Measurements from ENCODE around the gene NDC1. TPM values are rescaled to one million over a fixed set of nuclear protein-coding genes. Genes with fewer than 3 reads are reported as not detected.

Gene NDC1
- polyA plus RNA-seq, 1 of the 3 experiments (the other 2 are of a cell fraction) = 11.5 TPM

DNA sequence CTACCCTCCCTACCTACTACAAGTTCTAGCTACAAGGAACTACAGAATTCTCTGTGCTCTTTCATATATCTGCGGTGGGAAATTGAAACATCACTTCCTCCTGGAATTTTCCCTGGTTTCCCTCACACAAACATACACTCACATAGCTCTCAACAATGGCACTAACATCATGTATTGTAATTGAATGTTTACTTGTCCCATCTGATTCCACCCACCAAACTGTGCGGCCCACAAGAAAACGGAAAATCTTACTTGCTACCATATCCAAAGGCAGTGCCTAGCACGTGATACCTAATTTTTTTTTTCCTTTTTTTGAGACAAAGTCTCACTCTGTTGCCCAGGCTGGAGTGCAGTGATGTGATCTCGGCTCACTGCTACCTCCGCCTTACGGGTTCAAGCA is 33.9 kb downstream of the NDC1 start:
- Histone ChIP-seq H3K36me3 (replicated peaks in 1 of 2; ENCODE audit: control insufficient read depth in 1 of 2, insufficient read depth in 2 of 2, low read length in 1 of 2) (peaks cover 16 to 47% of the 10 kb centered on the region in 2 experiments), H3K4me2 (no peak overlapping the region), H3K79me2 (ENCODE audit: insufficient read depth) (no peaks in the 10 kb centered on the region), H3K4me3 (ENCODE audit: low read depth in 2 of 2, low read length in 1 of 2) (no peak overlapping the region), H3K9ac (no peak overlapping the region), H3K27ac (ENCODE audit: low read depth in 2 of 2, low read length in 1 of 2) (no peak overlapping the region), H3F3A (replicated peaks; ENCODE audit: insufficient read depth) (no peaks in the 10 kb centered on the region), H3K9me3 (no peaks in the 10 kb centered on the region), H4K20me1 (ENCODE audit: insufficient read depth) (no peaks in the 10 kb centered on the region), H3K9me2 (no peaks in the 10 kb centered on the region), H3K4me1 (ENCODE audit: control insufficient read depth in 1 of 2, insufficient read depth in 2 of 2, low read depth in 1 of 2, low read length in 1 of 2) (no peaks in the 10 kb centered on the region), H2AFZ (ENCODE audit: low read depth) (no peak overlapping the region), H3K27me3 (ENCODE audit: insufficient read depth) (no peaks in the 10 kb centered on the region)
- POLR2A ChIA-PET = no interaction called here
- no peak for TF ChIP-seq SIN3A (IDR thresholded peaks at IDR 0.05; ENCODE audit: borderline replicate concordance, low read depth, low read length)
- TF ChIP-seq JUND (IDR thresholded peaks at IDR 0.05) = no peak
- TF ChIP-seq MEF2A (IDR thresholded peaks at IDR 0.05; ENCODE audit: borderline replicate concordance, low read depth) = no peak
- TF ChIP-seq, protein P1, sequence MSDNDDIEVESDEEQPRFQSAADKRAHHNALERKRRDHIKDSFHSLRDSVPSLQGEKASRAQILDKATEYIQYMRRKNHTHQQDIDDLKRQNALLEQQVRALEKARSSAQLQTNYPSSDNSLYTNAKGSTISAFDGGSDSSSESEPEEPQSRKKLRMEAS (IDR thresholded peaks at IDR 0.05; ENCODE audit: low read depth) = no peak
- no peak for TF ChIP-seq FOXJ3 (CRISPR knock-in tag; IDR thresholded peaks at IDR 0.05)
- TF ChIP-seq MXI1 (IDR thresholded peaks at IDR 0.05; ENCODE audit: low read depth, low read length) = no peak
- no peak for TF ChIP-seq TAF1 (IDR thresholded peaks at IDR 0.05; ENCODE audit: borderline replicate concordance, low read depth, low read length)
- TF ChIP-seq RFX5 (IDR thresholded peaks at IDR 0.05; ENCODE audit: low read length) = no peak
- TF ChIP-seq, protein P2, sequence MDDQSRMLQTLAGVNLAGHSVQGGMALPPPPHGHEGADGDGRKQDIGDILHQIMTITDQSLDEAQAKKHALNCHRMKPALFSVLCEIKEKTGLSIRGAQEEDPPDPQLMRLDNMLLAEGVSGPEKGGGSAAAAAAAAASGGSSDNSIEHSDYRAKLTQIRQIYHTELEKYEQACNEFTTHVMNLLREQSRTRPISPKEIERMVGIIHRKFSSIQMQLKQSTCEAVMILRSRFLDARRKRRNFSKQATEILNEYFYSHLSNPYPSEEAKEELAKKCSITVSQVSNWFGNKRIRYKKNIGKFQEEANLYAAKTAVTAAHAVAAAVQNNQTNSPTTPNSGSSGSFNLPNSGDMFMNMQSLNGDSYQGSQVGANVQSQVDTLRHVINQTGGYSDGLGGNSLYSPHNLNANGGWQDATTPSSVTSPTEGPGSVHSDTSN (IDR thresholded peaks at IDR 0.05) = no peak
- TF ChIP-seq, protein P3, sequence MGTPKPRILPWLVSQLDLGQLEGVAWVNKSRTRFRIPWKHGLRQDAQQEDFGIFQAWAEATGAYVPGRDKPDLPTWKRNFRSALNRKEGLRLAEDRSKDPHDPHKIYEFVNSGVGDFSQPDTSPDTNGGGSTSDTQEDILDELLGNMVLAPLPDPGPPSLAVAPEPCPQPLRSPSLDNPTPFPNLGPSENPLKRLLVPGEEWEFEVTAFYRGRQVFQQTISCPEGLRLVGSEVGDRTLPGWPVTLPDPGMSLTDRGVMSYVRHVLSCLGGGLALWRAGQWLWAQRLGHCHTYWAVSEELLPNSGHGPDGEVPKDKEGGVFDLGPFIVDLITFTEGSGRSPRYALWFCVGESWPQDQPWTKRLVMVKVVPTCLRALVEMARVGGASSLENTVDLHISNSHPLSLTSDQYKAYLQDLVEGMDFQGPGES (IDR thresholded peaks at IDR 0.05; ENCODE audit: low read depth, low read length) = no peak
- no peak for TF ChIP-seq FOSL2 (IDR thresholded peaks at IDR 0.05; ENCODE audit: borderline replicate concordance, low read depth)
- no peak for TF ChIP-seq SMC3 (IDR thresholded peaks at IDR 0.05; ENCODE audit: low read depth, low read length)
- no peak for TF ChIP-seq NFIC (IDR thresholded peaks at IDR 0.05; ENCODE audit: borderline replicate concordance)
- TF ChIP-seq, protein P4, sequence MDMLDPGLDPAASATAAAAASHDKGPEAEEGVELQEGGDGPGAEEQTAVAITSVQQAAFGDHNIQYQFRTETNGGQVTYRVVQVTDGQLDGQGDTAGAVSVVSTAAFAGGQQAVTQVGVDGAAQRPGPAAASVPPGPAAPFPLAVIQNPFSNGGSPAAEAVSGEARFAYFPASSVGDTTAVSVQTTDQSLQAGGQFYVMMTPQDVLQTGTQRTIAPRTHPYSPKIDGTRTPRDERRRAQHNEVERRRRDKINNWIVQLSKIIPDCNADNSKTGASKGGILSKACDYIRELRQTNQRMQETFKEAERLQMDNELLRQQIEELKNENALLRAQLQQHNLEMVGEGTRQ (IDR thresholded peaks at IDR 0.05; ENCODE audit: borderline replicate concordance, low read depth, low read length) = no peak
- no peak for DNase-seq
- CTCF ChIA-PET = interaction anchor here (0.8 kb wide), 1 partner anchor 354 kb away, joined by 3 read pairs; no protein-coding TSS in a partner anchor
- 95% methylated on average over 7 of the region's 7 CpGs for WGBS (ENCODE audit: low lambda C conversion rate)

DNA sequence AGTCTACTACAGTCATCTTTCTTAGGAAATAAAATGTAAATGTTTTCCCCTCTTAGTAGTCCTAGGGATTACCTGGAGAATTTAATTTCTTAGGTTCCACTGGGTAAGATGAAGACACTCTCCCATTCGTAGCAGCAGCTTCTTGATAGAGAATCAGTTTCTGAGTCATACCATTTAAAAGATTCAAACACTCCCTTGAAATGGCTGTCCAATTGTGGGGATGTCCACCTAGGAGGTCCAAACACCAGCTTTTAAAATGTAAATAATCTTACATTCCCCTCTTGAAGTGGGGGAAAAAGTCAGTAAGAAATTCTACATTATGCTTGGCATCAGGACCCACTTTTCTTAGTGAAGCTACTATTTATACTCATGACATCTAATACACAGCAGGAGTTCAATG is 37.5 kb downstream of the NDC1 start:
- Histone ChIP-seq H3K4me3 (ENCODE audit: low read depth in 2 of 2, low read length in 1 of 2) (no peak overlapping the region), H3K36me3 (replicated peaks in 1 of 2; ENCODE audit: control insufficient read depth in 1 of 2, insufficient read depth in 2 of 2, low read length in 1 of 2) (peaks cover 13 to 42% of the 10 kb centered on the region in 2 experiments)
- CTCF ChIA-PET = interaction anchor here (1.3 to 1.5 kb wide), 3 partner anchors 11 to 148 kb away, joined by 3 to 5 read pairs (median 3); no protein-coding TSS in a partner anchor

More for the DNA sequence above, 37.5 kb downstream of the NDC1 start:
- Histone ChIP-seq H3K9me3 (no peaks in the 10 kb centered on the region), H3K79me2 (ENCODE audit: insufficient read depth) (no peaks in the 10 kb centered on the region), H3F3A (replicated peaks; ENCODE audit: insufficient read depth) (no peaks in the 10 kb centered on the region), H3K4me2 (no peak overlapping the region), H3K27me3 (ENCODE audit: insufficient read depth) (no peaks in the 10 kb centered on the region), H3K9ac (no peak overlapping the region), H4K20me1 (ENCODE audit: insufficient read depth) (no peaks in the 10 kb centered on the region), H2AFZ (ENCODE audit: low read depth) (no peak overlapping the region), H3K9me2 (no peaks in the 10 kb centered on the region), H3K27ac (ENCODE audit: low read depth in 2 of 2, low read length in 1 of 2) (no peak overlapping the region), H3K4me1 (ENCODE audit: control insufficient read depth in 1 of 2, insufficient read depth in 2 of 2, low read depth in 1 of 2, low read length in 1 of 2) (no peaks in the 10 kb centered on the region)
- no peak for DNase-seq
- POLR2A ChIA-PET = no interaction called here
- TF ChIP-seq, protein P5, sequence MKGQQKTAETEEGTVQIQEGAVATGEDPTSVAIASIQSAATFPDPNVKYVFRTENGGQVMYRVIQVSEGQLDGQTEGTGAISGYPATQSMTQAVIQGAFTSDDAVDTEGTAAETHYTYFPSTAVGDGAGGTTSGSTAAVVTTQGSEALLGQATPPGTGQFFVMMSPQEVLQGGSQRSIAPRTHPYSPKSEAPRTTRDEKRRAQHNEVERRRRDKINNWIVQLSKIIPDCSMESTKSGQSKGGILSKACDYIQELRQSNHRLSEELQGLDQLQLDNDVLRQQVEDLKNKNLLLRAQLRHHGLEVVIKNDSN (IDR thresholded peaks at IDR 0.05; ENCODE audit: borderline replicate concordance, low read depth) = no peak
- no peak for TF ChIP-seq GABPA (IDR thresholded peaks at IDR 0.05; ENCODE audit: low read depth)
- no peak for TF ChIP-seq NFIC (IDR thresholded peaks at IDR 0.05; ENCODE audit: borderline replicate concordance)
- TF ChIP-seq FOSL2 (IDR thresholded peaks at IDR 0.05; ENCODE audit: borderline replicate concordance, low read depth) = no peak
- no peak for TF ChIP-seq POLR2AphosphoS5 (IDR thresholded peaks at IDR 0.05; ENCODE audit: low read depth, low read length)
- no peak for TF ChIP-seq SIN3A (IDR thresholded peaks at IDR 0.05; ENCODE audit: borderline replicate concordance, low read depth, low read length)
- no peak for TF ChIP-seq FOXJ3 (CRISPR knock-in tag; IDR thresholded peaks at IDR 0.05)
- no peak for TF ChIP-seq JUND (IDR thresholded peaks at IDR 0.05)
- no peak for TF ChIP-seq MEF2A (IDR thresholded peaks at IDR 0.05; ENCODE audit: borderline replicate concordance, low read depth)
- TF ChIP-seq EZH2phosphoT487 (IDR thresholded peaks at IDR 0.05; ENCODE audit: borderline replicate concordance, low read depth) = no peak
- TF ChIP-seq, protein P1 (IDR thresholded peaks at IDR 0.05; ENCODE audit: low read depth) = no peak
- no peak for TF ChIP-seq RAD21 (IDR thresholded peaks at IDR 0.05; ENCODE audit: low read length)
- 100% methylated on average over 1 of the region's 1 CpG for WGBS (ENCODE audit: low lambda C conversion rate)

Data from SK-N-SH (cell line).